ENCODE measurements around the gene MRPS10.
"Not testable (repeated sequence)": the region's sequence is repeated elsewhere in the genome, so short reads cannot be mapped to it uniquely, and the experiment has no call there.

Gene MRPS10

GRCh38 chr6:42237857-42238256 lies 20.2 kb upstream of the MRPS10 start:
- DNase-seq: no peak

- no peak for DNase-seq
Measured at GRCh38 chr6:42236682-42237473, 19.2 kb upstream of the MRPS10 start.

GRCh38 chr6:42236030-42236429 lies 18.4 kb upstream of the MRPS10 start:
- DNase-seq: no peak

GRCh38 chr6:42232035-42232434 lies 14.4 kb upstream of the MRPS10 start:
- no peak for DNase-seq

GRCh38 chr6:42230345-42231321 lies 13.0 kb upstream of the MRPS10 start:
- DNase-seq: no peak

- DNase-seq: no peak
Measured at GRCh38 chr6:42229506-42230119, 12.0 kb upstream of the MRPS10 start.

- DNase-seq: no peak
Measured at GRCh38 chr6:42228305-42228704, 10.6 kb upstream of the MRPS10 start.

- DNase-seq: no peak
Measured at GRCh38 chr6:42227173-42227850, 9.7 kb upstream of the MRPS10 start.

- DNase-seq: no peak
Measured at GRCh38 chr6:42226645-42227143, 9.0 kb upstream of the MRPS10 start.

GRCh38 chr6:42226161-42226611 lies 8.5 kb upstream of the MRPS10 start:
- DNase-seq: no peak

- no peak for DNase-seq
Measured at GRCh38 chr6:42225419-42225818, 7.8 kb upstream of the MRPS10 start.

- DNase-seq: no peak
Measured at GRCh38 chr6:42225029-42225339, 7.3 kb upstream of the MRPS10 start.

GRCh38 chr6:42224222-42225028 lies 6.8 kb upstream of the MRPS10 start:
- no peak for DNase-seq

- DNase-seq: no peak
Measured at GRCh38 chr6:42222448-42222847, 4.8 kb upstream of the MRPS10 start.

- no peak for DNase-seq
Measured at GRCh38 chr6:42221546-42221945, 3.9 kb upstream of the MRPS10 start.

GRCh38 chr6:42220807-42221206 lies 3.1 kb upstream of the MRPS10 start:
- no peak for DNase-seq

- no peak for DNase-seq
Measured at GRCh38 chr6:42217157-42217518, 523 bp downstream of the MRPS10 start.

- not testable (repeated sequence) for DNase-seq
Measured at GRCh38 chr6:42216495-42216894, 1.2 kb downstream of the MRPS10 start.

GRCh38 chr6:42212442-42212841 lies 5.2 kb downstream of the MRPS10 start:
- DNase-seq: no peak

- no peak for DNase-seq
Measured at GRCh38 chr6:42211726-42212125, 5.9 kb downstream of the MRPS10 start.

GRCh38 chr6:42210551-42210950 lies 7.1 kb downstream of the MRPS10 start:
- DNase-seq: no peak

- not testable (repeated sequence) for DNase-seq
Measured at GRCh38 chr6:42207559-42207958, 10.1 kb downstream of the MRPS10 start.

Data from activated CD4-positive, CD25-positive, alpha-beta regulatory T cell (primary cell).